HG02678 (cell line): Measurements from ENCODE around the gene CNTLN.
"Not testable (repeated sequence)": the region's sequence is repeated elsewhere in the genome, so short reads cannot be mapped to it uniquely, and the experiment has no call there.

Experiments
- ATAC-seq: cut with Tn5 transposase; IDR thresholded peaks from one replicate; pipeline ENCODE4 v1.9.1; 2021; ENCODE audit warnings: mild to moderate bottlenecking, moderate library complexity; ENCODE audit not compliant: unreplicated experiment

Gene CNTLN

GRCh38 chr9:17134396-17135294, at the start of gene CNTLN:
TSS of gene CNTLN (plus strand) at chr9:17135040. CDS start at chr9:17135066, 26 bp downstream.
- ATAC-seq: peak; percentile 51

- no peak for ATAC-seq
Measured at GRCh38 chr9:17088566-17088965, 46.3 kb upstream of the CNTLN start.

- no peak for ATAC-seq
Measured at GRCh38 chr9:17090041-17090440, 44.8 kb upstream of the CNTLN start.

- no peak for ATAC-seq
Measured at GRCh38 chr9:17116400-17116837, 18.4 kb upstream of the CNTLN start.

GRCh38 chr9:17117372-17117771, 17.5 kb upstream of the CNTLN start:
- ATAC-seq: no peak

- ATAC-seq: no peak
Measured at GRCh38 chr9:17120203-17120602, 14.6 kb upstream of the CNTLN start.

GRCh38 chr9:17121264-17121663, 13.6 kb upstream of the CNTLN start:
- no peak for ATAC-seq

GRCh38 chr9:17130291-17130690, 4.5 kb upstream of the CNTLN start:
- no peak for ATAC-seq

- no peak for ATAC-seq
Measured at GRCh38 chr9:17130725-17131124, 4.1 kb upstream of the CNTLN start.

- no peak for ATAC-seq
Measured at GRCh38 chr9:17131494-17131893, 3.3 kb upstream of the CNTLN start.

- peak; percentile 47 for ATAC-seq
Measured at GRCh38 chr9:17135295-17136160, 688 bp downstream of the CNTLN start.

- no peak for ATAC-seq
Measured at GRCh38 chr9:17137566-17137965, 2.7 kb downstream of the CNTLN start.

GRCh38 chr9:17138503-17138902, 3.7 kb downstream of the CNTLN start:
- no peak for ATAC-seq

- no peak for ATAC-seq
Measured at GRCh38 chr9:17140418-17140817, 5.6 kb downstream of the CNTLN start.

GRCh38 chr9:17148324-17148723, 13.5 kb downstream of the CNTLN start:
- no peak for ATAC-seq

GRCh38 chr9:17159469-17159868, 24.6 kb downstream of the CNTLN start:
- ATAC-seq: no peak

GRCh38 chr9:17160327-17160726, 25.5 kb downstream of the CNTLN start:
- ATAC-seq: no peak

- no peak for ATAC-seq
Measured at GRCh38 chr9:17165764-17166163, 30.9 kb downstream of the CNTLN start.

- no peak for ATAC-seq
Measured at GRCh38 chr9:17166346-17166745, 31.5 kb downstream of the CNTLN start.

- no peak for ATAC-seq
Measured at GRCh38 chr9:17171309-17172094, 36.7 kb downstream of the CNTLN start.

GRCh38 chr9:17177496-17177895, 42.7 kb downstream of the CNTLN start:
- ATAC-seq: not testable (repeated sequence)
